ENCODE measurements around the gene SCYL1.

- TF ChIP-seq POLR2A (IDR thresholded peaks at IDR 0.05) (no peak), CTCF (IDR thresholded peaks at IDR 0.05) (no peak)
Measured at GRCh38 chr11:65573391-65574079, 48.7 kb downstream of the SCYL1 start.
